Measurements from ENCODE around the gene LNPK. TPM values are rescaled to one million over a fixed set of nuclear protein-coding genes. Genes with fewer than 3 reads are reported as not detected.

LNPK gene
- polyA plus RNA-seq, 3 donors = 8.1 to 15.3 (median 11.7) TPM

- Histone ChIP-seq H3K4me2 (replicated peaks; ENCODE audit: extremely low read depth, low read length, poor library complexity, severe bottlenecking) (no peak overlapping the region), H4K20me1 (ENCODE audit: insufficient read depth, low read length) (no peaks in the 10 kb centered on the region), H3K27ac (ENCODE audit: low read depth in 1 of 2, low read length in 2 of 2) (no peak overlapping the region), H2AFZ (ENCODE audit: insufficient read depth, low read depth, low read length, poor library complexity, severe bottlenecking) (no peak overlapping the region), H3K36me3 (replicated peaks in 1 of 2; ENCODE audit: control insufficient read depth in 1 of 2, insufficient read depth in 2 of 2, low read length in 2 of 2) (no peaks in the 10 kb centered on the region), H3K4me3 (replicated peaks in 1 of 3; ENCODE audit: low read depth in 2 of 3, low read length in 3 of 3) (no peak overlapping the region), H3K9ac (ENCODE audit: insufficient read depth, low read length, poor library complexity, severe bottlenecking) (no peak overlapping the region), H3K9me3 (replicated peaks in 1 of 2; ENCODE audit: control insufficient read depth in 1 of 2, insufficient read depth in 1 of 2, low read length in 2 of 2) (no peaks in the 10 kb centered on the region), H3K4me1 (ENCODE audit: control insufficient read depth in 1 of 2, insufficient read depth in 2 of 2, low read length in 2 of 2) (no peaks in the 10 kb centered on the region), H3K27me3 (ENCODE audit: control insufficient read depth in 2 of 2, insufficient read depth in 2 of 2, low read length in 2 of 2) (peaks cover 11 to 12% of the 10 kb centered on the region in 2 donors), H3K79me2 (ENCODE audit: insufficient read depth, low read length) (no peaks in the 10 kb centered on the region)
- Mint-ChIP-seq H3K36me3 (no peaks in the 10 kb centered on the region), H3K4me1 (peaks cover 4% of the 10 kb centered on the region), H3K9me3 (peaks cover 0 to 8% (median 3%) of the 10 kb centered on the region in 7 donors), H3K4me3 (peak overlapping the region in 1 of 2 donors; percentile 30), H3K27me3 (ENCODE audit: low read depth in 3 of 3) (peaks cover 3 to 13% (median 13%) of the 10 kb centered on the region in 3 donors), H3K27ac (no peak overlapping the region)
- TF ChIP-seq CTCF (IDR thresholded peaks at IDR 0.05) = no peak
- WGBS (ENCODE audit: insufficient coverage) = 60% methylated on average over 1 of the region's 2 CpGs
- intact Hi-C loops (cut with micrococcal nuclease) = no loop called here
- DNase-seq = no peak
These were observed 36.6 kb upstream of the LNPK start for GRCh38 chr2:176038694-176039093.

DNA sequence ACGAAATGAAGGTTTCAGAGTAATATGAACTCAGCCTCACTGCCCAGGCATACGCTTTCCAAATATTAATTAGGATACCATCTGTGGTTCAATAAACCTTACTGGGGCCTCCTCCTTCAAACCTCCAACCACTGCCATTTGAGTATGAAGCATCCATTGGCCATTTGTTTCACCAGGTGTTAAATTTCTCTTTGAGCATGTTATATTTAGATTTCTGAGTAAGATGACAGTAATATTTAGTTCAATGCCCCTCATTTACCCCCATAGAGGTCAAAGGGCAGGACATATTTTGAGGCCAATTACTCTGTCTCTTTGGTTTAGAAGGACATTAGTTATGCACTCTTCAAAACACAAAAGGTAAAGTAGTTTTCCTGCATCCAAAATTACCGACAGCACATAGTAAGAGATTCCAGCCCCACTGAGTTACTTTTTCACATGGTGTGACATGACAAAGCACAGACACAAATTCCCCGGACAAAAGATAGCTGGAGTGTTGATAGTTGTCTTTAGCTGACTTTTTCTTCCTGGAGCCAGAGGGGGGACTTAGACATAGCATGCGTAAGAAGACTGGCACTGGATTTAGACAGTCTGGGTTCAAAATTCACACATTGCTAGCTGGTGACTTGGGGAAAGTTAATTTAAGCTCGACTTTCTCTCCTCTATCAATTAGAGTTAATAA is 33.1 kb upstream of the LNPK start:
- Histone ChIP-seq H3K27me3 (ENCODE audit: control insufficient read depth in 2 of 2, insufficient read depth in 2 of 2, low read length in 2 of 2) (peaks cover 8 to 15% of the 10 kb centered on the region in 2 donors), H2AFZ (ENCODE audit: insufficient read depth, low read depth, low read length, poor library complexity, severe bottlenecking) (no peak overlapping the region), H3K27ac (ENCODE audit: low read depth in 1 of 2, low read length in 2 of 2) (no peak overlapping the region), H4K20me1 (ENCODE audit: insufficient read depth, low read length) (no peaks in the 10 kb centered on the region), H3K79me2 (ENCODE audit: insufficient read depth, low read length) (no peaks in the 10 kb centered on the region), H3K9ac (ENCODE audit: insufficient read depth, low read length, poor library complexity, severe bottlenecking) (no peak overlapping the region), H3K4me3 (replicated peaks in 1 of 3; ENCODE audit: low read depth in 2 of 3, low read length in 3 of 3) (no peak overlapping the region), H3K36me3 (replicated peaks in 1 of 2; ENCODE audit: control insufficient read depth in 1 of 2, insufficient read depth in 2 of 2, low read length in 2 of 2) (no peaks in the 10 kb centered on the region), H3K4me2 (replicated peaks; ENCODE audit: extremely low read depth, low read length, poor library complexity, severe bottlenecking) (no peak overlapping the region), H3K4me1 (ENCODE audit: control insufficient read depth in 1 of 2, insufficient read depth in 2 of 2, low read length in 2 of 2) (no peaks in the 10 kb centered on the region), H3K9me3 (replicated peaks in 1 of 2; ENCODE audit: control insufficient read depth in 1 of 2, insufficient read depth in 1 of 2, low read length in 2 of 2) (no peaks in the 10 kb centered on the region)
- no peaks in the 10 kb centered on the region for H3K9me3 Mint-ChIP-seq
- intact Hi-C loops (cut with micrococcal nuclease) = no loop called here
- H3K27me3 Mint-ChIP-seq (ENCODE audit: low read depth in 3 of 3) = peaks cover 1 to 17% (median 12%) of the 10 kb centered on the region in 3 donors
- no peak for DNase-seq
- H3K4me3 Mint-ChIP-seq = no peak overlapping the region
- WGBS (ENCODE audit: insufficient coverage) = 94% methylated on average over 3 of the region's 6 CpGs
- H3K27ac Mint-ChIP-seq = no peak overlapping the region
- H3K4me1 Mint-ChIP-seq = peaks cover 4% of the 10 kb centered on the region
- H3K36me3 Mint-ChIP-seq = no peaks in the 10 kb centered on the region
- no peak for TF ChIP-seq CTCF (IDR thresholded peaks at IDR 0.05)

Measured in CD14-positive monocyte (primary cell).